GM12865 (cell line): ENCODE data around the gene RCE1.

Source experiments
- DNase-seq: peaks from one replicate; pipeline ENCODE4 v3.0.0; 2010; ENCODE audit warnings: low read depth
- H3K4me3 ChIP-seq: 2 replicates; pipeline ENCODE4 v1.5.1; 2011; ENCODE audit warnings: mild to moderate bottlenecking, low read depth, low read length, control low read depth
- TF ChIP-seq, protein P1 (sequence below): IDR thresholded peaks from 2 replicates; pipeline ENCODE4 v1.5.1; 2011; ENCODE audit warnings: low read length, control low read depth, low read depth, inconsistent platforms; ENCODE audit not compliant: insufficient read depth; ENCODE audit errors: missing control alignments

RCE1 gene

GRCh38 chr11:66854231-66854661 is 11.0 kb downstream of the RCE1 start:
- TF ChIP-seq, protein P1, sequence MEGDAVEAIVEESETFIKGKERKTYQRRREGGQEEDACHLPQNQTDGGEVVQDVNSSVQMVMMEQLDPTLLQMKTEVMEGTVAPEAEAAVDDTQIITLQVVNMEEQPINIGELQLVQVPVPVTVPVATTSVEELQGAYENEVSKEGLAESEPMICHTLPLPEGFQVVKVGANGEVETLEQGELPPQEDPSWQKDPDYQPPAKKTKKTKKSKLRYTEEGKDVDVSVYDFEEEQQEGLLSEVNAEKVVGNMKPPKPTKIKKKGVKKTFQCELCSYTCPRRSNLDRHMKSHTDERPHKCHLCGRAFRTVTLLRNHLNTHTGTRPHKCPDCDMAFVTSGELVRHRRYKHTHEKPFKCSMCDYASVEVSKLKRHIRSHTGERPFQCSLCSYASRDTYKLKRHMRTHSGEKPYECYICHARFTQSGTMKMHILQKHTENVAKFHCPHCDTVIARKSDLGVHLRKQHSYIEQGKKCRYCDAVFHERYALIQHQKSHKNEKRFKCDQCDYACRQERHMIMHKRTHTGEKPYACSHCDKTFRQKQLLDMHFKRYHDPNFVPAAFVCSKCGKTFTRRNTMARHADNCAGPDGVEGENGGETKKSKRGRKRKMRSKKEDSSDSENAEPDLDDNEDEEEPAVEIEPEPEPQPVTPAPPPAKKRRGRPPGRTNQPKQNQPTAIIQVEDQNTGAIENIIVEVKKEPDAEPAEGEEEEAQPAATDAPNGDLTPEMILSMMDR = no peak
- H3K4me3 ChIP-seq = no peak overlapping the region
- no peak for DNase-seq

DNA sequence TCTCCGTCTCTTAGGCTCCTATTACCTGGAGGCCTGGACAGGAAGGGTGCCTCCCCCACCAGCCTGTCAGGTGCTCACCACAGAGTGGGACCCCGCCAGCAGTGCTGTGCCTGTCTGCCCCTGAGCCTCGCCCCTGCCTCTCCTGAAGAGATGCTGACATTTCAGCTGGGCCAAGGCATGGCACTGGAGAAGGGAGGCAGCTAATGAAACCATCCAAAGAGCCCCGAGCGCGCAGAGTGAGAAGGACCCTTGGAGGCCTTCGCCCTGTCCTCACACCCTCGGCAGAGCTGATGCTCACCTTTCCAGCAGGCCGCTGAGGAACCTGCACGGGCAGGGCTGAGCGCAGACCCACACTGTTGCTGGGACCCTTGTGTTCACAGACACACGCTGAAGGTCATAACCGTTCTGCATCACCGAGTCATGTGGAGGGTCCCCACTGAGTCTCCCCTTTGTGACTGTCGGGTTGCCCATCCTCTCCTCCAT is 11.5 kb downstream of the RCE1 start:
- DNase-seq = no peak
- H3K4me3 ChIP-seq = no peak overlapping the region
- TF ChIP-seq, protein P1 = no peak

DNA sequence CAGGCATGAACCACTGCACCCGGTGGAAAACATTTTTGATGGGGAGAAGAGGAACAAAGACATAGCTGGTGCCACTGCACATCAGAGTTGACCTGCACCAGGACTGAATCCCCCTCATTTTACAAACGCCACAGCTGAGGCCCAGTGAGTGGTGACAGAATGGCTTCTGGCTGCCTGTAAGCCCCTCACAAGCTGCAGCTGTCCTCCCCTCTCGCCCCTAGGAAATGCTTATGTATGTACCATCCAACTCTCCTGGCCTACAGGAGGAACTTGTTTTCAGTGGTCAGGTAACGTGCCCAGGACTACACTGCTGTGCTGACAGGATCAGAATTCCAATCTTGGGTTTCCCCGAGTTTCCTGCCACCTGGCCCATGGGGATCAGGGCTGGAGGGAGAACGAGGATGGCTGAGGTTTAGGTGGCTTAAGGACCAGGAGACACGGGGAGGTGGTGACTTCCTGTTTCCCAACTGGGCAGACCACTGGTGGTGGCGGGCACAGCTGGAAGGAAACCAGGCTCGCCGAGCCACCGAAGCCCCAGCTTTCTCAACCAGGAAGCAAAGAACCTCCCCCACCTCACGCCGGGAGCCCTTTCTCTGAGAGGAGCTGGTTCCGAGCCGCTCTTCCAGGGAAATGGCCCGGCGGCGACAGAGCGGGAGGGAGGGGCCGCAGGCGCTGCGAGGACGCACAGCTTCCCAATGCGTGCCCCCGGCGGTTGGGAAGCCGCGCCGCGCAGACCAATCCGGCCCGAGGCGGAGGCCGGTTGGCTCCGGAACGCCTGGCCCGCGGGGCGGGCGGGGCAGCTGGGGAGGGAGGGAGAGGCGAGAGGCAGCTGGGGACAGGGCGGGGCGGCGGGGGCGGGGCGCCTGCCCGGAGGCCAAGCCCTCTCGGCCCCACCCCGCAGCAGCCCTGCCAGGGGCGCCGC is 12.6 kb downstream of the RCE1 start:
- peak overlapping the region; percentile 87 for H3K4me3 ChIP-seq
- peak; percentile 92 for DNase-seq
- TF ChIP-seq, protein P1 = no peak

- DNase-seq = peak; percentile 34
- H3K4me3 ChIP-seq = peak within 1 kb of the TSS; percentile 87
- TF ChIP-seq, protein P1 = no peak
Measured at GRCh38 chr11:66856496-66857233, 13.4 kb downstream of the RCE1 start, which contains the start of gene LRFN4. LRFN4 (plus strand) TSS chr11:66857064; CDS start chr11:66857745, 681 bp downstream.

- DNase-seq = no peak
- H3K4me3 ChIP-seq = peak overlapping the region; percentile 43
- TF ChIP-seq, protein P1 = no peak
Measured at GRCh38 chr11:66857234-66857926, 14.1 kb downstream of the RCE1 start.

DNA sequence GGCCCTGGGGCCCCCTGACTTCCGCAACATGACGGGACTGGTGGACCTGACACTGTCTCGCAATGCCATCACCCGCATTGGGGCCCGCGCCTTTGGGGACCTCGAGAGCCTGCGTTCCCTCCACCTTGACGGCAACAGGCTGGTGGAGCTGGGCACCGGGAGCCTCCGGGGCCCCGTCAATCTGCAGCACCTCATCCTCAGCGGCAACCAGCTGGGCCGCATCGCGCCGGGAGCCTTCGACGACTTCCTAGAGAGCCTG is 14.6 kb downstream of the RCE1 start:
- no peak for DNase-seq
- no peak overlapping the region for H3K4me3 ChIP-seq
- TF ChIP-seq, protein P1 = no peak
